CD4-positive, alpha-beta T cell treated with Interleukin-17A for 1 hour (primary cell): Measurements from ENCODE around the gene CSK.
A peak's percentile ranks its signal among the peaks of the same experiment; 100 is the strongest.
"Not testable (repeated sequence)": the region's sequence is repeated elsewhere in the genome, so short reads cannot be mapped to it uniquely, and the experiment has no call there.

Experiments
- DNase-seq: peaks from one replicate; pipeline ENCODE4 v3.0.0-alpha.2; 2020

CSK gene

GRCh38 chr15:74773329-74773728 lies 8.6 kb upstream of the CSK start:
- DNase-seq = no peak

- no peak for DNase-seq
Observed at GRCh38 chr15:74773731-74774252, 8.1 kb upstream of the CSK start.

- no peak for DNase-seq
Observed at GRCh38 chr15:74775132-74775562, 6.7 kb upstream of the CSK start.

- DNase-seq = no peak
Observed at GRCh38 chr15:74775894-74776293, 6.0 kb upstream of the CSK start.

- DNase-seq = peak; percentile 85
Observed at GRCh38 chr15:74776821-74777768, 4.8 kb upstream of the CSK start.

- DNase-seq = no peak
Observed at GRCh38 chr15:74777769-74778598, 3.9 kb upstream of the CSK start.

- no peak for DNase-seq
Observed at GRCh38 chr15:74778599-74778970, 3.3 kb upstream of the CSK start.

- no peak for DNase-seq
Observed at GRCh38 chr15:74779162-74779648, 2.7 kb upstream of the CSK start.

- peak; percentile 77 for DNase-seq
Observed at GRCh38 chr15:74780523-74781430, 1.1 kb upstream of the CSK start.

GRCh38 chr15:74782259-74783071 lies 585 bp downstream of the CSK start:
- DNase-seq = peak; percentile 71

- peak; percentile 53 for DNase-seq
Observed at GRCh38 chr15:74783072-74783807, 1.4 kb downstream of the CSK start.

GRCh38 chr15:74783808-74784175 lies 1.9 kb downstream of the CSK start:
- DNase-seq = no peak

GRCh38 chr15:74784426-74785193 lies 2.7 kb downstream of the CSK start:
- DNase-seq = no peak

GRCh38 chr15:74785194-74786032 lies 3.5 kb downstream of the CSK start:
- peak; percentile 75 for DNase-seq

GRCh38 chr15:74786081-74786480 lies 4.2 kb downstream of the CSK start:
- not testable (repeated sequence) for DNase-seq

- peak; percentile 40 for DNase-seq
Observed at GRCh38 chr15:74786551-74787165, 4.8 kb downstream of the CSK start.

- peak; percentile 92 for DNase-seq
Observed at GRCh38 chr15:74787251-74788041, 5.6 kb downstream of the CSK start.
